H9 (cell line): Measurements from ENCODE around the gene TENM3. TPM values are rescaled to one million over a fixed set of nuclear protein-coding genes. Genes with fewer than 3 reads are reported as not detected.
A peak's percentile ranks its signal among the peaks of the same experiment; 100 is the strongest.

Source experiments
- DNase-seq: peaks from one replicate; pipeline ENCODE4 v3.0.0-alpha.2; 2017
- H2AFZ ChIP-seq: one replicate; pipeline ENCODE4 v1.6.1; 2013; ENCODE audit warnings: mild to moderate bottlenecking, low read length, control low read depth, moderate library complexity
- H2AK5ac ChIP-seq: 2 replicates; pipeline ENCODE4 v1.6.1; 2013; ENCODE audit warnings: low read length, control low read depth, mixed read lengths; ENCODE audit not compliant: insufficient read length
- H2BK120ac ChIP-seq: one replicate; pipeline ENCODE4 v1.6.1; 2013; ENCODE audit warnings: low read depth, mild to moderate bottlenecking, low read length, control low read depth, inconsistent platforms; ENCODE audit not compliant: poor library complexity, severe bottlenecking
- H2BK12ac ChIP-seq: 2 replicates; pipeline ENCODE4 v1.6.1; 2013; ENCODE audit warnings: low read length, control low read depth, mixed read lengths, low read depth; ENCODE audit not compliant: insufficient read length
- H2BK15ac ChIP-seq: 2 replicates; pipeline ENCODE4 v1.6.1; 2013; ENCODE audit warnings: low read depth, low read length, control low read depth
- H2BK20ac ChIP-seq: one replicate; pipeline ENCODE4 v1.6.1; 2013; ENCODE audit warnings: low read depth, mild to moderate bottlenecking, low read length, control low read depth, inconsistent platforms; ENCODE audit not compliant: poor library complexity, severe bottlenecking
- H2BK5ac ChIP-seq: 2 replicates; pipeline ENCODE4 v1.6.1; 2013; ENCODE audit warnings: low read length, control low read depth, mixed read lengths; ENCODE audit not compliant: insufficient read length
- H3K14ac ChIP-seq: 2 replicates; pipeline ENCODE4 v1.6.1; 2013; ENCODE audit warnings: low read length, control low read depth; ENCODE audit not compliant: insufficient read depth
- H3K18ac ChIP-seq: 2 replicates; pipeline ENCODE4 v1.6.1; 2013; ENCODE audit warnings: low read depth, mild to moderate bottlenecking, mixed read lengths, low read length, control low read depth; ENCODE audit not compliant: insufficient read length
- H3K23ac ChIP-seq: 2 replicates; pipeline ENCODE4 v1.6.1; 2013; ENCODE audit warnings: low read length, control low read depth, mixed read lengths, low read depth; ENCODE audit not compliant: insufficient read length
- H3K23me2 ChIP-seq: 2 replicates; pipeline ENCODE4 v1.6.1; 2013; ENCODE audit warnings: low read depth, mild to moderate bottlenecking, mixed read lengths, low read length, control low read depth; ENCODE audit not compliant: insufficient read length, poor library complexity, severe bottlenecking
- H3K27ac ChIP-seq: 2 replicates; pipeline ENCODE4 v1.5.1; 2013; ENCODE audit warnings: low read length, control low read depth, mixed read lengths, low read depth; ENCODE audit not compliant: insufficient read length
- H3K27me3 ChIP-seq: 2 replicates; pipeline ENCODE4 v1.6.1; 2013; ENCODE audit warnings: low read length, control low read depth, inconsistent platforms; ENCODE audit not compliant: insufficient read depth
- H3K4ac ChIP-seq: 2 replicates; pipeline ENCODE4 v1.6.1; 2013; ENCODE audit warnings: low read depth, mild to moderate bottlenecking, control low read depth, inconsistent platforms, low read length, moderate library complexity
- H3K4me1 ChIP-seq: 2 replicates; pipeline ENCODE4 v1.6.1; 2013; ENCODE audit warnings: low read length, control low read depth, inconsistent platforms; ENCODE audit not compliant: insufficient read depth
- H3K4me2 ChIP-seq: 2 replicates; pipeline ENCODE4 v1.6.1; 2013; ENCODE audit warnings: low read length, control low read depth, mixed read lengths; ENCODE audit not compliant: insufficient read length, insufficient read depth
- H3K56ac ChIP-seq: 2 replicates; pipeline ENCODE4 v1.6.1; 2013; ENCODE audit warnings: low read depth, mild to moderate bottlenecking, mixed read lengths, low read length, control low read depth; ENCODE audit not compliant: insufficient read length
- H3K79me1 ChIP-seq: 2 replicates; pipeline ENCODE4 v1.6.1; 2013; ENCODE audit warnings: low read depth, mild to moderate bottlenecking, moderate library complexity, low read length, control low read depth, inconsistent platforms; ENCODE audit not compliant: insufficient read depth, poor library complexity, severe bottlenecking
- H3K79me2 ChIP-seq: 2 replicates; pipeline ENCODE4 v1.6.1; 2013; ENCODE audit warnings: low read length, control low read depth, inconsistent platforms; ENCODE audit not compliant: insufficient read depth
- H3K9ac ChIP-seq: 2 replicates; pipeline ENCODE4 v1.6.1; 2013; ENCODE audit warnings: low read length, control low read depth, mixed read lengths; ENCODE audit not compliant: insufficient read length; ENCODE audit errors: extremely low read depth
- H3K9me3 ChIP-seq: one replicate; pipeline ENCODE4 v1.6.1; 2013; ENCODE audit warnings: low read depth, low read length, inconsistent platforms; ENCODE audit not compliant: control insufficient read depth
- H3T11ph ChIP-seq: one replicate; pipeline ENCODE4 v1.6.1; 2013; ENCODE audit warnings: mild to moderate bottlenecking, low read length, control low read depth, inconsistent platforms
- H4K20me1 ChIP-seq: one replicate; pipeline ENCODE4 v1.6.1; 2013; ENCODE audit not compliant: control insufficient read depth, insufficient read length, insufficient read depth
- H4K5ac ChIP-seq: 2 replicates; pipeline ENCODE4 v1.6.1; 2013; ENCODE audit warnings: low read depth, mild to moderate bottlenecking, mixed read lengths, low read length, control low read depth; ENCODE audit not compliant: insufficient read length
- H4K8ac ChIP-seq: replicated peaks from 2 replicates; pipeline ENCODE4 v1.6.1; 2013; ENCODE audit warnings: low read length, control low read depth, mixed read lengths, low read depth; ENCODE audit not compliant: insufficient read length
- H4K91ac ChIP-seq: 2 replicates; pipeline ENCODE4 v1.6.1; 2013; ENCODE audit warnings: low read depth, mild to moderate bottlenecking, moderate library complexity, mixed read lengths, low read length, control low read depth; ENCODE audit not compliant: insufficient read length
- H3K27ac Mint-ChIP-seq, 3 experiments: 2 replicates in 2 of 3; 3 replicates in 1 of 3; pipeline ENCODE4 v1.8.0; 2020 to 2021; ENCODE audit warnings: mixed read lengths in 3 of 3, mild to moderate bottlenecking in 1 of 3, moderate library complexity in 1 of 3
- H3K27me3 Mint-ChIP-seq: 2 replicates; pipeline ENCODE4 v1.8.0; 2021; ENCODE audit warnings: low read depth, mild to moderate bottlenecking, moderate library complexity, mixed read lengths
- H3K36me3 Mint-ChIP-seq, 3 experiments: 2 replicates in 2 of 3; 3 replicates in 1 of 3; pipeline ENCODE4 v1.8.0; 2020 to 2021; ENCODE audit warnings: low read depth in 3 of 3, mixed read lengths in 3 of 3; ENCODE audit not compliant: insufficient read depth in 1 of 3
- H3K4me1 Mint-ChIP-seq, 2 experiments: 2 replicates each; pipeline ENCODE4 v1.8.0; 2020; ENCODE audit warnings: mixed read lengths in 2 of 2
- H3K4me3 Mint-ChIP-seq, 2 experiments: 2 replicates in 1 of 2; 3 replicates in 1 of 2; pipeline ENCODE4 v1.8.0; 2020 to 2021; ENCODE audit warnings: mild to moderate bottlenecking in 2 of 2, mixed read lengths in 2 of 2, moderate library complexity in 1 of 2
- H3K9me3 Mint-ChIP-seq, 2 experiments: 2 replicates in 1 of 2; 3 replicates in 1 of 2; pipeline ENCODE4 v1.8.0; 2020; ENCODE audit warnings: mild to moderate bottlenecking in 2 of 2, mixed read lengths in 2 of 2, moderate library complexity in 1 of 2
- WGBS: extraction: QIAGEN DNeasy Blood & Tissue Kit; methylation state at CpG from one replicate; pipeline ENCODE4 v1.1.7; 2013; ENCODE audit warnings: missing lambda C conversion rate, low lambda C conversion rate, mixed read lengths; ENCODE audit not compliant: insufficient read length; ENCODE audit errors: extremely low coverage; 5-methylcytosine and 5-hydroxymethylcytosine counted together
- total RNA-seq: library from RNA; stranded (reverse); gene quantifications from 2 replicates; pipeline ENCODE4 v1.2.1, GENCODE V29; 2021
- TF ChIP-seq, protein P1 (sequence below): fragments of 200-600 bp; sonication (generic); conservative IDR thresholded peaks from 3 replicates; pipeline ENCODE4 v1.8.0; 2021; ENCODE audit warnings: antibody characterized with exemption, mild to moderate bottlenecking

Gene TENM3
- total RNA-seq, 1 experiment from 2014 or later = 49.6 TPM

DNA sequence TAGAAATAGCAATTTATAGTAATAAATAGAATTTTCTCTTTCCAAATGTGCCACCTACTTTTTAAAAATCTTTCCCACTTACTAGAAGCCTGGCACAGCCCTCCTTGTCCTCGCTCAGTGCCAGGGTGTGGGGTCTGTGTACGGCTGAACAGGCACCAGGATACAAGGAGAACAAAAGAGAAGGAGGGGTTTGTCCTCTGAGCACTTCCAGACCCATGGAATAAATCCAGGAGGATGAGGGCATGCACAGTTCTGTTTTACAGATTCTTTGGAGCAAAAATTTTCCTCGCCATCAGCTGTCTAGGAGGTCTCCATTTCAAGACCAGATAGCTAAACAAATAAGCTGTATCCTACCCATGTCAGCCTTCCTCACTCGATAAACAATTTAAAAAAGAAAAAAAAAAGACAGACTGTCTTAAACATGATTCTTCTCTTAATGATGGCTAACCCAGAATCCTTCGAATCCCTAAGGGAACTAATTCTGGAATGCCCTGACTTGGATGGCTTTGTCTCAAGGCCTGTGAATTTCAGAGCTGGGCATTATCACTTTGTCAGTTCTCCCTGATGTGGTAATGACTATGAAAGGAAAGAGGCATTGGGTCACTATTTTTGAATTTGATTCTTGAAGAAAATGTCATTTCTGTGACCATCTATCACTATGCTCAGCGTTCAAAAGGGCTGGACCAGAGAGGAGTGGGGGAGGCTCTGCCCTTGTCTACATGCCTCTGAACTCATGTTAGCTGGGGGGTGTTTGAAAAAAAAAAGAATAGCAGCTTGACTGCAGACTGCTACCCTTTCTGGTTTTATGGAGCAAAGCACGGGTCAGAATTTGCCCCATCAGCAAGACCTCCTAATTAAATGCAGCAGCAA is 523.0 kb downstream of the TENM3 start:
- peak overlapping the region in 2 of 3 experiments; percentile 19 to 66; a peak in 3 of 7 replicates for H3K27ac Mint-ChIP-seq

More for the DNA sequence above, 523.0 kb downstream of the TENM3 start:
- H4K8ac ChIP-seq = no peak overlapping the region
- no peaks in the 10 kb centered on the region for H4K20me1 ChIP-seq
- Mint-ChIP-seq H3K9me3 (no peaks in the 10 kb centered on the region), H3K4me1 (peaks cover 23 to 37% of the 10 kb centered on the region in 2 experiments), H3K27me3 (no peaks in the 10 kb centered on the region), H3K4me3 (no peak overlapping the region), H3K36me3 (peaks cover 0 to 2% (median 0%) of the 10 kb centered on the region in 3 experiments; a peak in 3 of 7 replicates)
- no peak overlapping the region for H2BK120ac ChIP-seq
- TF ChIP-seq, protein P1, sequence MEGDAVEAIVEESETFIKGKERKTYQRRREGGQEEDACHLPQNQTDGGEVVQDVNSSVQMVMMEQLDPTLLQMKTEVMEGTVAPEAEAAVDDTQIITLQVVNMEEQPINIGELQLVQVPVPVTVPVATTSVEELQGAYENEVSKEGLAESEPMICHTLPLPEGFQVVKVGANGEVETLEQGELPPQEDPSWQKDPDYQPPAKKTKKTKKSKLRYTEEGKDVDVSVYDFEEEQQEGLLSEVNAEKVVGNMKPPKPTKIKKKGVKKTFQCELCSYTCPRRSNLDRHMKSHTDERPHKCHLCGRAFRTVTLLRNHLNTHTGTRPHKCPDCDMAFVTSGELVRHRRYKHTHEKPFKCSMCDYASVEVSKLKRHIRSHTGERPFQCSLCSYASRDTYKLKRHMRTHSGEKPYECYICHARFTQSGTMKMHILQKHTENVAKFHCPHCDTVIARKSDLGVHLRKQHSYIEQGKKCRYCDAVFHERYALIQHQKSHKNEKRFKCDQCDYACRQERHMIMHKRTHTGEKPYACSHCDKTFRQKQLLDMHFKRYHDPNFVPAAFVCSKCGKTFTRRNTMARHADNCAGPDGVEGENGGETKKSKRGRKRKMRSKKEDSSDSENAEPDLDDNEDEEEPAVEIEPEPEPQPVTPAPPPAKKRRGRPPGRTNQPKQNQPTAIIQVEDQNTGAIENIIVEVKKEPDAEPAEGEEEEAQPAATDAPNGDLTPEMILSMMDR = no peak
- DNase-seq = no peak
- H2BK12ac ChIP-seq = no peak overlapping the region
- no peaks in the 10 kb centered on the region for H3K23me2 ChIP-seq
- no peak overlapping the region for H4K91ac ChIP-seq
- H3K9me3 ChIP-seq = no peaks in the 10 kb centered on the region
- H3K79me2 ChIP-seq = no peaks in the 10 kb centered on the region
- H3K56ac ChIP-seq = no peak overlapping the region
- H4K5ac ChIP-seq = no peak overlapping the region
- no peak overlapping the region for H3K4me2 ChIP-seq
- peaks cover 5% of the 10 kb centered on the region; the same call in 1 of the 2 replicates for H3K4me1 ChIP-seq
- H3K27me3 ChIP-seq = no peaks in the 10 kb centered on the region
- no peak overlapping the region for H3K23ac ChIP-seq
- no peak overlapping the region for H3K18ac ChIP-seq
- H3T11ph ChIP-seq = no peak overlapping the region
- H3K9ac ChIP-seq = no peak overlapping the region
- no peaks in the 10 kb centered on the region for H3K79me1 ChIP-seq
- H3K14ac ChIP-seq = no peak overlapping the region
- no peak overlapping the region for H2BK5ac ChIP-seq
- H2BK20ac ChIP-seq = no peak overlapping the region
- H3K4ac ChIP-seq = no peak overlapping the region
- no peak overlapping the region for H3K27ac ChIP-seq
- WGBS = no CpG with 5 or more reads among the region's 7 CpGs
- no peak overlapping the region for H2AK5ac ChIP-seq
- no peak overlapping the region for H2AFZ ChIP-seq
- no peak overlapping the region for H2BK15ac ChIP-seq
